Left lobe of liver (tissue), 2 donors: ENCODE results near the gene SRBD1. TPM values are rescaled to one million over a fixed set of nuclear protein-coding genes. Genes with fewer than 3 reads are reported as not detected.

Experiments used
- ATAC-seq: fragments of 200-7000 bp; cut with Tn5 transposase; one replicate; pipeline ENCODE4 v1.9.1; 2020; ENCODE audit warnings: mild to moderate bottlenecking, moderate library complexity
- DNase-seq: peaks from one replicate; pipeline ENCODE4 v3.0.0-alpha.2; 2020; ENCODE audit warnings: low spot score
- total RNA-seq: library from RNA; stranded (reverse); gene quantifications from one replicate; pipeline ENCODE4 v1.2.1, GENCODE V29; 2021
- donor health status: DM: no; HTN: no; CAD: no; lungs with moderate emphysema.
- donor health status: DM: no; HTN: yes; CAD: no.

SRBD1 gene
- total RNA-seq, 1 donor from 2014 or later, result 7.1 TPM

DNA sequence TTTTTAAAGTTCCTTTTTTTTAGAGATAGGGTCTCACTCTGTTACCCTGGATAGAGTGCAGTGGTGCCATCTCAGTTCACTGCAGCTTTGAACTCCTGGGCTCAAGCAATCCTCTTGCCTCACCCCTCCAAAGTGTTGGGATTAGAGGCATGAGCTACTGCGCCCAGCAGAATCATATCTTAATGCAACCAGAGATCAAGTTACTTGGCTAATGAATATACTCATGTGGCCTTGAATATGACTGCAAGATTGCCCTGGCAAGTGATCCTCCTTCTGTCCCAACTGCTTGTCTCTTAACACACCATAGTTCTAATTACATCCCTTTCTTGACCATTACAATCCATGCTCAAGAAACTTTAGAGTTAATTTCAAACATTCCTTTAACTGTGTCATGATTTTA is 133.5 kb downstream of the SRBD1 start:
- no peak for ATAC-seq

GRCh38 chr2:45470531-45470930 is 140.5 kb downstream of the SRBD1 start:
- DNase-seq (no peak), ATAC-seq (no peak)

More for the DNA sequence above, 133.5 kb downstream of the SRBD1 start:
- DNase-seq, result no peak

- DNase-seq (peak; percentile 45), ATAC-seq (peak; percentile 94)
Measured at GRCh38 chr2:45469314-45470099, 141.6 kb downstream of the SRBD1 start.

DNA sequence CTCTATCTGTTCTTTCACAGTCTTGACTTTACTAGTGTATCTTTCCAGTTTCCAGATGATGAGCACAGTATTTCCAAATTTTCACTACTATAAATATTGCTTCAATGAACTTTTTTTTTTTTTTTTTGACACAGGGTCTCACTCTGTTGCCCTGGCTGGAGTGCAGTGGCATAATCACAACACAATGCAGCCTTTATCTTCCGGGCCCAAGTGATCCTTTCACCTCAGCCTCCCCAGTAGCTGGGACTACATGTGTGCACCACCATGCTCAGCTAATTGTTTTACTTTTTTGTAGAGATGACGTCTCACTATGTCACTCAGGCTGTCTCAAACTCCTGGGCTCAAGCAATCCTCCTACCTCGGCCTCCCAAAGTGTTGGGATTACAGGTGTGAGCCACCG is 142.8 kb downstream of the SRBD1 start:
- DNase-seq (no peak), ATAC-seq (no peak)

- ATAC-seq (no peak), DNase-seq (no peak)
Measured at GRCh38 chr2:45466053-45466452, 145.0 kb downstream of the SRBD1 start.

DNA sequence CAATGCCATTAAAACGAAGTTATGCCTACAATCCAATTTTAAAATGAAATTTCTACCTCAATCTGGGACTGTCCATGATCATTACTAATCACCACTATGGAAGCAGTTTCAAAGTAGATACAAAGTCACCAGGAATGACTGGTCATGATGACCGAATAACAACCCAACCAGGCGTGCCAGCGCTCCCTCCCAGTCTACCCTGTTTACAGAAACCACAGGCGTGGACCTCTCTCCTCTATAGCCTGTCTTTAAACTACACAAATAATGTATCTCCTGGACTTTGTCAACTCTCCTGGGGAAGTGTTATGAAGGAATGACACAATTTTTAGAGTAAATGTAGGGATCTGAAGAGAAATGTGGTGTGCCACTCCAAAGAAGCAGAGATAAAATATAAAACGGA is 150.2 kb downstream of the SRBD1 start:
- ATAC-seq, result no peak
- no peak for DNase-seq

- no peak for ATAC-seq
Measured at GRCh38 chr2:45459860-45460259, 151.2 kb downstream of the SRBD1 start.

GRCh38 chr2:45458909-45459563 is 152.0 kb downstream of the SRBD1 start:
- DNase-seq (no peak), ATAC-seq (peak; percentile 43)

More at GRCh38 chr2:45459860-45460259, 151.2 kb downstream of the SRBD1 start:
- no peak for DNase-seq

GRCh38 chr2:45457211-45457945 is 153.7 kb downstream of the SRBD1 start:
- ATAC-seq, result no peak
- DNase-seq, result no peak

DNA sequence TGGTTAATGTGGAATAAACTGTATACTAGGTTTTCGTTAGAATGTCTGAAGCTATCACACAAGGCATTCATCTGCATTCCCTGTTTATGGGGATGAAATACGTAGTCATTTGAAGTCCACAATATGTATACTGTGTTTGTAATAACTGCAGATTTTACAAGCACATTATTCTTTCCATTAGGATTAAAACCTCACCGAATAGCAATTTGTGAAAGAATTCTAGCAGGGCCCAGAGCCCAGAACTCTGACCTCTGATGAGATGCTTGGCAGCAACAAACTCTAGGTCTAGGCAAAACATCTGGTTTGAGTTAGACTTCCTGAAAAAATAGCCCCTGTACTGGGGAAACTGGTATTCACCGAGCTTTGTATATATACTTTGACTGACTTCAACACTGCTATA is 158.2 kb downstream of the SRBD1 start:
- no peak for DNase-seq
- ATAC-seq, result no peak

- DNase-seq, result no peak
- ATAC-seq, result no peak
Measured at GRCh38 chr2:45450634-45451033, 160.4 kb downstream of the SRBD1 start.

- no peak for ATAC-seq
Measured at GRCh38 chr2:45448217-45448616, 162.8 kb downstream of the SRBD1 start.

DNA sequence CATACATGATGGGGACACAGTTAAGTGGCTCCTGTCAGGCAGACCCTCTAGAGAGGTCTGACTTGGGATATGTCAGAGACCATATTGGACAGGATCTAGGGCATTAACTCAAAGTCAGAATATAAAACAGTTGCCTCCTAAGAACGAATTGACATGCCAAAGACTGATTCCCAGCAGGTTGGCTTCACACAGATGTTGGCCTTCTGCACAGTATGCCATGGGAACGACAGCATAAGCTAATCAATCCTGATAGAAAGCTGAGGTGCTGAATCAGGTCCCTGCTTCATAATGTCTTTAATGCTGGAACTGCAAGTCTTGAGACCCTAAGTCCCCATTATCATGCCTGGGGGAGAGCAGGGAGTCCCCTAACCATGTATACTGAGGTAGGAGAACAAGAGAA is 165.1 kb downstream of the SRBD1 start:
- DNase-seq (no peak), ATAC-seq (no peak)

More at GRCh38 chr2:45448217-45448616, 162.8 kb downstream of the SRBD1 start:
- DNase-seq, result no peak

- ATAC-seq, result no peak
- DNase-seq, result no peak
Measured at GRCh38 chr2:45445037-45445436, 166.0 kb downstream of the SRBD1 start.

GRCh38 chr2:45443012-45443411 is 168.1 kb downstream of the SRBD1 start:
- ATAC-seq (no peak), DNase-seq (no peak)

GRCh38 chr2:45442026-45442425 is 169.0 kb downstream of the SRBD1 start:
- no peak for ATAC-seq

DNA sequence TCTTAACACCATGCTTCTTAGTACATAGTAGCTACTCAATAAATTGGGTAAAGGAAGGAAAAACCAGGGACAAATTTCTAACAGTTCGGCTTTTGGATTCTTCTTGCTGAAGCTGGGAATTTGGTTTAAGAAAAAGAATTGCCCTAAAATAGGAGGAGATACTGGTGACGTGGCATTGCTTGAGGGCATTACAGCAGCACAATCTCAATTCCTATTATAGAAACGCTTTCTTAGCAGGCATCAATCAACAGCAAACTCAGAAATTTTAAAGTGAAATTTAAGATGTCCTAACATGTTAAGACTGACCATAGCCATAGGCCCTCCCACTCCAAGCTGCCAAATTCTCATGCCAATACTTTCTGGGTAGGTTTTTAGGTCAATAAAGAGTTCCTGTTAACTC is 169.5 kb downstream of the SRBD1 start:
- DNase-seq (no peak), ATAC-seq (no peak)

More at GRCh38 chr2:45442026-45442425, 169.0 kb downstream of the SRBD1 start:
- no peak for DNase-seq

- ATAC-seq (no peak), DNase-seq (no peak)
Measured at GRCh38 chr2:45439788-45440773, 171.0 kb downstream of the SRBD1 start.

- DNase-seq (no peak), ATAC-seq (no peak)
Measured at GRCh38 chr2:45438872-45439665, 172.0 kb downstream of the SRBD1 start.

GRCh38 chr2:45436456-45436855 is 174.6 kb downstream of the SRBD1 start:
- DNase-seq (no peak), ATAC-seq (no peak)
